Measurements from ENCODE around the gene TOX3.

DNA sequence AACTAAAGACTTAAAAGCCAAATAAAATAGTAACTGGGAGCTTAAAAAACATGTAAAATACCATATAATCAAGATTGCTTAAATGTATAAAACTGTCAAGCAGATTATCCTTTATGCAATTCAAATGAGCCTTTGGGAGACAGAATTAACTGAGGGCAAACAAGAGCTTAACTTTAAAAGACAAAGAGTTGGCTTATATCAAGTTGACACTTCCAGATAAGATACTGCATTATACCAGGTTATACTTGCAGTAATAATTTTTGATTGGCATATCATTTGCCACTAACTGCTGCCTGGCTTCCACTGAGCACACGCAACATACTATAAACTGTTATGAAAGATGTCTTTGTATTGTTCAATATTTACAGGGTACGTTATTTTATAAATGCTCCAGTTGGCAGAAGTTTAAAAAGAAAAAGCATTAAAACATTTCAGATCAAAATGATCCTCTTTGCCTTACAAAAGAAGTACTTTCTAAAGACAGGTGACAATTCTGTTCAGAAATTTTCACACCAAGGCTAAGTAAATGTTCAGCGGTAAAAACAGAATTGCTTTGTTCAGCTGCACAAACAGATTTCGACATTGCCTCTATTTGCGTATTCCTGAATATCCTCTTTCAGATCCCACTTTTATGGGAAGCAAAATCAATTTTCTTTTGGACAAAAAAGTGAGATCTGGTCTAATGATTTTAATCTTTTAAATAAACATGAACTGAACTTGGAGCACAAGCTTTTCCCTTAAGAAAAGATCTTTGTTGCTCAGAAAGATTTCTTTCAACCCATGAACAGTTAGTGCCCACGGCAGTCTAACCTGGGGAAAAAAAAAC is 50.7 kb downstream of the TOX3 start:
- TF ChIP-seq, protein P1, sequence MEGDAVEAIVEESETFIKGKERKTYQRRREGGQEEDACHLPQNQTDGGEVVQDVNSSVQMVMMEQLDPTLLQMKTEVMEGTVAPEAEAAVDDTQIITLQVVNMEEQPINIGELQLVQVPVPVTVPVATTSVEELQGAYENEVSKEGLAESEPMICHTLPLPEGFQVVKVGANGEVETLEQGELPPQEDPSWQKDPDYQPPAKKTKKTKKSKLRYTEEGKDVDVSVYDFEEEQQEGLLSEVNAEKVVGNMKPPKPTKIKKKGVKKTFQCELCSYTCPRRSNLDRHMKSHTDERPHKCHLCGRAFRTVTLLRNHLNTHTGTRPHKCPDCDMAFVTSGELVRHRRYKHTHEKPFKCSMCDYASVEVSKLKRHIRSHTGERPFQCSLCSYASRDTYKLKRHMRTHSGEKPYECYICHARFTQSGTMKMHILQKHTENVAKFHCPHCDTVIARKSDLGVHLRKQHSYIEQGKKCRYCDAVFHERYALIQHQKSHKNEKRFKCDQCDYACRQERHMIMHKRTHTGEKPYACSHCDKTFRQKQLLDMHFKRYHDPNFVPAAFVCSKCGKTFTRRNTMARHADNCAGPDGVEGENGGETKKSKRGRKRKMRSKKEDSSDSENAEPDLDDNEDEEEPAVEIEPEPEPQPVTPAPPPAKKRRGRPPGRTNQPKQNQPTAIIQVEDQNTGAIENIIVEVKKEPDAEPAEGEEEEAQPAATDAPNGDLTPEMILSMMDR (IDR thresholded peaks at IDR 0.05), result no peak
- no peak for TF ChIP-seq POLR2A (IDR thresholded peaks at IDR 0.05)
- TF ChIP-seq EP300 (IDR thresholded peaks at IDR 0.05), result no peak
